ENCODE measurements around the gene ACTA2.
"Not testable (repeated sequence)": the region's sequence is repeated elsewhere in the genome, so short reads cannot be mapped to it uniquely, and the experiment has no call there.

Gene ACTA2

GRCh38 chr10:88949051-88949450 is 3.5 kb downstream of the ACTA2 start:
- no peak for DNase-seq

DNA sequence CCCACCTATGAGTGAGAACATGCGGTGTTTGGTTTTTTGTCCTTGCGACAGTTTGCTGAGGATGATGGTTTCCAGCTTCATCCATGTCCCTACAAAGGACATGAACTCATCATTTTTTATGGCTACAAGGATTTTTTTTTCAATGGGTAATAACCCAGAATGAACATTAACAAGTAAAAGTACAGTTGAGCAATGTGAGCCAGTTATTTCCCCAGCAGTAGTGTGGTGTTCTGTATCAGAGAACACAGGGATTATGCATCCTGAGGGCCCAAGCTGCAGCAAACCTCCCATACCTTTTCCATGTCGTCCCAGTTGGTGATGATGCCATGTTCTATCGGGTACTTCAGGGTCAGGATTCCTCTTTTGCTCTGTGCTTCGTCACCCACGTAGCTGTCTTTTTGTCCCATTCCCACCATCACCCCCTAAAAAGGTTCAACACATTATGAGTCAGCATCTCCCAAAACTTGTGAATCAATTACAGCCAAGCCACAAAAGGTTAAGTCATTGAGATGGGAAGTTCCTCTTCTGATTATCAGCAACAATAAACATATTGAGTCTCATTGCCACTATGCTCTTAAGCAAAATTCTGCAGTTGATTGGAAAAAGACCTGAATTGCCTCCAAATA is 5.5 kb downstream of the ACTA2 start:
- DNase-seq = no peak

DNA sequence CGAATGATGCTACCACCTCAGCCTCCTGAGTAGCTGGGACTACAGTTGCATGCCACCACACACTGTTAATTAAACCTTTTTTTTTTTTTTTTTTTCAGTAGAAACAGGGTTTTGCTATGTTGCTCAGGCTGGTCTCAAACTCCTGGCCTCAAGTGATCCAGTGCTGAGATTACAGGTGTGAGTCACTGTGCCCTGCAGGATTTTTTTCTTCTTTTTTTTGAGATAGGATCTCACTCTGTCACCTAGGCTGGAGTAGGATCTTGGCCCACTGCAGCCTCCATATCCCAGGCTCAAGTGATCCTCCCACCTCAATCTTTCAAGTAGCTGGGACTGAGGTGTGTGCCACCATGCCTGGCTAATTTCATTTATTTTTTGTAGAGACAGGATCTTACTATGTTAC is 6.4 kb downstream of the ACTA2 start:
- DNase-seq = no peak

- no peak for DNase-seq
These were observed 7.8 kb downstream of the ACTA2 start for GRCh38 chr10:88944813-88945212.

DNA sequence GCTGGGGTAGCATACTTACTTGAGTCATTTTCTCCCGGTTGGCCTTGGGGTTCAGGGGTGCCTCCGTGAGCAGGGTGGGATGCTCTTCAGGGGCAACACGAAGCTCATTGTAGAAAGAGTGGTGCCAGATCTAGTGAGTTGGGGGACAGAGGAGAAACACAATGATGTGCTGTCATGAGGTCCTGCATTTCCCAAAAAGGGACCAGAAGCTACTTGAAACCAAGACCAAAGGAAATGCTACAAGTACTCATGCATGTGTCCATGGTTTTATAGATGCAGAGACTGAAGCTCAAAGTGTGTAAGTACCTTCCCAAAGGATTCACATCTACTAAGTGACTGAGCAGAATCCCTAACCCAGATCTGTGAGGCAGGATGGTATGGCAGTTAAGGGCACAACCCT is 8.8 kb downstream of the ACTA2 start:
- no peak for DNase-seq

DNA sequence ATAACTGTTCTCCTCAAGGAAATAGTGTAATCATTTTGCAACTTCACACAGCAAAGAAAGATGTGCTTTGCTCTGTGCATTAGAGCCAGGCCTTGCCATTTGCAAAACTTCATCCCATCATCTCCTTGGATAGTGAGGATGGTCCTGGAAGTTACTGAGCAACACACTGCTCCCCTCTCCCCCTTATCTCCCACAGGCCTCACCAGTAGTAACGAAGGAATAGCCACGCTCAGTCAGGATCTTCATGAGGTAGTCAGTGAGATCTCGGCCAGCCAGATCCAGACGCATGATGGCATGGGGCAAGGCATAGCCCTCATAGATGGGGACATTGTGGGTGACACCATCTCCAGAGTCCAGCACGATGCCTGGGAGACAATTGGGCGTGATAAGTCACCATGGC is 11.5 kb downstream of the ACTA2 start:
- no peak for DNase-seq

DNA sequence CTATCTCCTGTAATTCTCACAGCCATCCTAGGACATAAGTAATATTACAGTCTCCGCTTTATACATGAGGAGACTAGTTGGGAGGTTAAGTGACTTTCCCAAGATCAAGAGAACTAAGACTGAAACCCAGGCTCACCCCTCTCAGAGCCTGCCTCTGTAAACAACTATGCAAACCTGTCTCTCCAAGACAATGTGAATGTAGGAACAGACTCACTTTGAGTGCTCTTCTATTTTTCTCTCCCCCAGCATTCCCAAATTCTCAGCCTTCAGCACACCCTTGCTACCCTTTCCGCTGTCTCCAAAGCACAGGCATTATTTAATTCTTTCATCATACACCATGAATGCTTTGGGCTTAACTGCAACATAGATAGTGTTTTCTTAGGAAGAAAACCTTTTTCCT is 13.6 kb downstream of the ACTA2 start:
- no peak for DNase-seq

GRCh38 chr10:88938039-88938438 is 14.5 kb downstream of the ACTA2 start:
- no peak for DNase-seq

DNA sequence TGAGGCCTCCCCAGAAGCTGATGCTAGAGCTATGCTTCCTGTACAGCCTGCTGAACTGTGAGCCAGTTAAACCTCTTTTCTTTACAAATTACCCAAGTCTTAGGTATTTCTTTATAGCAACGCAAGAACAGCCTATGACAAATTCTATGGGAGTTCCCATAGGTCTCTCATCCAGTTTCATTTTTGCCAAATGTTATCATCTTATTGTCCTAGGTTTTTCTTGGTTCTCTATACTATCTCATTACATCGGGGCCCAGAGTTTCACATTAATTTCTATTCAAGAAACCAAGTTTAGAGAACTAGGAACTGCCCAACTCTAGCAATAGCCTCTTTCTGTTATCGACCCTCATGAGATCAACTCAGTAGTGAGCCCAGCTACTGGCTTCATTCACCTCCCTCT is 15.9 kb downstream of the ACTA2 start:
- DNase-seq = no peak

DNA sequence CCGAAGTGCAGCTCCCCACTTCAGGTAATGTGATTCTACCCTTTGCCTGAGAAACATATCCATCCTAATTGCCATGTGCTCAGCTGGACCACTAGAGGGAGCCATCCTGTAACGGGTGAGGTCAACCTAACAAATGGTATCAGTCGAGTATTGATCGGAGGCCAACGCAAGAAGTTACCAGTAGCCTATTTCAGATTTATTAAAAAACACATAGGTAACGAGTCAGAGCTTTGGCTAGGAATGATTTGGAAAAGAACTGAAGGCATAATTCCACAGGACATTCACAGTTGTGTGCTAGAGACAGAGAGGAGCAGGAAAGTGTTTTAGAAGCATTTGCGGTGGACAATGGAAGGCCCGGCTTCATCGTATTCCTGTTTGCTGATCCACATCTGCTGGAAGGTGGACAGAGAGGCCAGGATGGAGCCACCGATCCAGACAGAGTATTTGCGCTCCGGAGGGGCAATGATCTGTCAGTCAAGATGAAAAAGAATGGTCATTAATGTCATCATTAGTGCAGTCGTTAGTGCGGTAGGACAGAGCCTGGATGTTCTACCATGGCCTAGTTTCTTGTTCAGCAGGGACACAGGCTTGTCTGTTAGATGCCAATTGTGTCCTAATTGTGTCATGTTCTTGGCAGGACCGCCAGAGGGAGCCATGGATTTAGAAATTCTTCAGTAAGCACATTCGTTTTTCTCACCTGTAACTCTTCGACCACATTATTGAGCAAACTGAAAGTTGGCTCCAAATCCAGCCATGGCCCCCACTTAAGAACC is 17.5 kb downstream of the ACTA2 start:
- DNase-seq = peak; percentile 49

DNA sequence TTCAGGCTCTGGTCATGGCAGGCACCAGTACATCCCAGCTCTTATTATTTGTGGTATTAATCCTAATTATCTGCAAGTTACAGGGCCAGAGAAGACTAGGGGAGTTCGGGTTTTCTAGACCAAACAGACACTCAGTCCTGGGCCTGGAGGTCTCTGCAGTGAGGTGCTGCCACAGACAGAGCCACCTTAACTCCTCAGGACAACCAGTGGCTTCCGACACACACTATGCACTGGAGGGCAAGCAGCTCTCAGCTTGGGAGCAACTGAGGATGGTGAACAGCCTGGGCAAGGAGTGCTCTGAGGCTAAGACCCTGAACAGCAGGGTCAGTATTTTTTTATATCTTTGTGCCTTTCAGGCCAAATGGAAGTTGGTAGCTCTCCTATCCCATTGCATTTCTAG is 19.0 kb downstream of the ACTA2 start:
- DNase-seq = no peak

DNA sequence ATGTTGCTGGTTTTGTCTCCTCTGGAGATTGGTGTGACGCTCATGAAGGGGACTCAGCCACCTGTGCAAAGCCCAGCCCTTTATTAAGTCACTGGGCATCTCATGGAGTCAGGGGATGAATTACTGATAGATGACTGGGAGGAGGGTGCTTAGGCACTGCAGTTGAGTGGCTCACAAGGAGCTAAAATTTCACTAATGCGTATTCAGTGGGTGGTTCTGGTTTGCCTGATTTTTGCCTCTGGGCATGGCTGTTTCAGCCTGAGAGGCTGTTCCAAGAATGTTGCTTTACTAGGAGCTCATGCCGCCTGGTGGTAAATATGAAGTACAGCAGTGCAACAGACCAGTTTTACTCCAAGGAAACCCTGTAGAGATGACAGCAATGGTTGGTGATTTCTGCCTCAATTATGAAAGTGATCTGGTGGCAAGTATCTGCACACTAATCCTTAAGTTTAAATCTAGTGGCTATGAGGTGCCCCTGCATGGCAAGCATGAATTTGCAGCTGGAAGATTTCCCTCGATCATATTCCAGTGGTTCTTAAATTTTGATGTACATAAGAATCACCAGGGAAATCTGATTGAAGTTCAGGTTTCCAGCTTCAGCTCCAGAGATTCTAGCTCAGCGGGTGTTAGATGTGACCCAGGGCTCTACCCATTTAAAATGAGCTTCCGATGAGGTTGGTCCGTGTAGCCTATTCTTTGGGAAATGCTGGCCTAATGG is 19.9 kb downstream of the ACTA2 start:
- peak; percentile 39 for DNase-seq

- DNase-seq = not testable (repeated sequence)
These were observed 20.5 kb downstream of the ACTA2 start for GRCh38 chr10:88932029-88932428.

GRCh38 chr10:88931548-88931947 is 21.0 kb downstream of the ACTA2 start:
- DNase-seq = no peak

DNA sequence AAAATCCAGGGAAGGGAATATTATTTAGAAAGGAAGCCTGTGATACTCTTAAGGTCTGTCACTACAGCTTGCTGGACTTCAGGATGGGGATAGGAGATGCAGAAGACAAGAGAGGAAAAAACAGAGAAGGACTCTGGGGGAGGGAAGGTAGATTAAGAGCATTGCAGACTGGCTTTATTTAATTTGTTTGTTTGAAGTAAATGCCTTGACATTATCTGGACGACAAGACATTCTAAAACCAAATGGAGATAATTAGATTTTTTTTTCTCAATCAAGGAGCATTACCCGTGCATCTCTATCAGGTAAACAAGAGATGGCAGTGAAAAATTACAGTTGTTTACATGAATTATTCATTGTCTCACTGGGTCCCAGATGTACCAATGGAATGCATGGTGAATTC is 24.3 kb downstream of the ACTA2 start:
- DNase-seq = no peak

- no peak for DNase-seq
These were observed 25.2 kb downstream of the ACTA2 start for GRCh38 chr10:88927416-88927690.

- peak; percentile 23 for DNase-seq
These were observed 25.8 kb downstream of the ACTA2 start for GRCh38 chr10:88926566-88927415.

DNA sequence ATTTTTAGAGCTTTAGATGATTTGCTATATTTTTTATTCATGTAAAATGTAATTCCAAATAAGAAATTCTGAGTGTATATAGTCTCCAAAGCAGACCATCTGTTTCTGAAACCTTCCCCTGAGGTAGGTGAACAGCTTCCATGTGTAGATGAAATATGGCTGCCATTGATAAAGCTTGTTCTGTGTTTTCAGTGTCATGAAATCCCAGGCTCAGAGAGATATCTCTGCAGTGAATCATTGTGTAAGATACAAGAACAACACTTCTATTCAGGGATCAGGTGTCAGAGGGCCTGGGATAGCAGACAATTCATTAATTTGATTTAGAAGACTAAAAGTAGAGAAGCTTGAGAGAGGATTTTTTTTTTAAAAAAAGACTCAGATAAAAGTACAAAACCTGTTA is 29.1 kb downstream of the ACTA2 start:
- DNase-seq = no peak

GRCh38 chr10:88922041-88922440 is 30.5 kb downstream of the ACTA2 start:
- DNase-seq = no peak

- no peak for DNase-seq
These were observed 31.5 kb downstream of the ACTA2 start for GRCh38 chr10:88920986-88921593.

DNA sequence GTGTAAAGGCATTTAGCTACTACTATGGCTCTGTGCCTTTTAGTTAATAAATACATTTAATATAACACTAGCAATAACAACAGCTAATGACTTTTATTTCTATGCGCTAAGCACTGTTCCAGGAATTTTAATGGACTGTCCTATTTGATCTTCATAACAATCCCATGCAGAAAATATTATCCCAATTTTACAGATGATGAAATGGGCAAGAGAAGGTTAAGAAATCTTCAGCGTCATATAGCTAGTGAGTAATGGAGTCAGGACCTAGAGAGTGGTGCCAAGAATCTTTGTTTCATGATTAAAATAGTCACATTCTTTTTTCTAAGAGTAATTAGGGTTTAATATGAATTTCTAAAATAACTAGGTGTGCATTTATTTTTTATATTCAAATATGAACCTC is 32.4 kb downstream of the ACTA2 start:
- DNase-seq = no peak

- no peak for DNase-seq
These were observed 33.5 kb downstream of the ACTA2 start for GRCh38 chr10:88919041-88919440.

Measured in NCI-H446 treated with DMSO at 0.1 percent for 48 hours (cell line).